Prostate gland (tissue), 2 donors: ENCODE data around the gene KRT6C. TPM values are rescaled to one million over a fixed set of nuclear protein-coding genes. Genes with fewer than 3 reads are reported as not detected.
A peak's percentile ranks its signal among the peaks of the same experiment; 100 is the strongest.

ENCODE experiments used
- DNase-seq: peaks from one replicate; pipeline ENCODE4 v3.0.0-alpha.2; 2019; ENCODE audit warnings: low spot score
- H3K27ac ChIP-seq, 2 donors: fragments of 200-600 bp; sonication (generic); 2 replicates each; pipeline ENCODE4 v1.5.1; 2017 to 2019
- H3K27me3 ChIP-seq: fragments of 200-600 bp; sonication (generic); replicated peaks from 2 replicates; pipeline ENCODE4 v1.5.1; 2019; ENCODE audit not compliant: insufficient read depth
- H3K36me3 ChIP-seq, 2 donors: fragments of 200-600 bp; sonication (generic); 1 replicate in 1 of 2; 2 replicates in 1 of 2; pipeline versions ENCODE4 v1.5.1 to v1.8.1; 2017 to 2019
- H3K4me1 ChIP-seq: fragments of 200-600 bp; sonication (generic); replicated peaks from 2 replicates; pipeline ENCODE4 v1.5.1; 2019
- H3K4me3 ChIP-seq, 2 donors: fragments of 200-600 bp; sonication (generic); 2 replicates each; pipeline ENCODE4 v1.5.1; 2017 to 2019
- H3K9me3 ChIP-seq: fragments of 200-600 bp; sonication (generic); 2 replicates; pipeline ENCODE4 v1.5.1; 2017
- CTCF ChIP-seq, 4 experiments: fragments of 200-600 bp in 2 of 4; fragments of 450-650 bp in 2 of 4; sonication (generic) in 2 of 4; IDR thresholded peaks; 1 replicate in 3 of 4; 2 replicates in 1 of 4; pipeline ENCODE4 v1.5.1; 2016 to 2019; ENCODE audit warnings: antibody characterized with exemption in 4 of 4, mild to moderate bottlenecking in 2 of 4, moderate library complexity in 2 of 4
- POLR2A ChIP-seq: fragments of 450-650 bp; IDR thresholded peaks from one replicate; pipeline ENCODE4 v1.6.1; 2016; ENCODE audit warnings: antibody characterized with exemption, mild to moderate bottlenecking
- POLR2AphosphoS5 ChIP-seq: sonication (generic); formaldehyde crosslinking; IDR thresholded peaks from one replicate; pipeline ENCODE4 v1.6.1; 2017; ENCODE audit warnings: antibody characterized with exemption
- WGBS: methylation state at CpG from one replicate; pipeline ENCODE4 v1.1.5; 2018; 5-methylcytosine and 5-hydroxymethylcytosine counted together
- intact Hi-C: fragments of 100-400 bp; cut with DNase I; formaldehyde crosslinking; loops from one replicate; pipeline ENCODE4 v1.14.2; 2022
- total RNA-seq, 2 donors: library from RNA; depleted of rRNA; stranded (reverse); fragments of >200 nt; gene quantifications; one replicate each; pipeline ENCODE4 v1.1.0, GENCODE V29; 2016

Gene KRT6C
- total RNA-seq, 2 donors from 2014 or later = not detected

DNA sequence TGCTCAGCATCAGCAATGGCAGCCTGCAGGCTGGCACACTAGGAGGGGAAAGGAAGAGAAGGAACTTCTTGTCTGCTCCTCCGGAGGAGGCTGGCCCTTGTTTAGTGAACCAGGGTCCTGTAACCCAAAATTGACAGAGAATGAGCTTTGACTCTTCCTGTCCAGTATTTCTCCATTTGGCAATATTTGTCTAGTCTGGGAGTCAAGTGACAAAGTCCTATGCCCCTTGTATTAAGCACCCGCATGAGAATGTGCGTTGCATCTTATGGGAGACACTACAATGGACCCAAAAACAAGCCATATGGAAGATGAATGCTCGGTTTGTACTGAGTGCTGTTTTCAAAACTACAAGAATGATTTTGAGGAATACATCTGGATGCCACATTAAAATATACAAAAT lies 3.8 kb downstream of the KRT6C start:
- Histone ChIP-seq H3K36me3 (no peaks in the 10 kb centered on the region), H3K27ac (no peak overlapping the region), H3K9me3 (no peaks in the 10 kb centered on the region), H3K4me1 (no peaks in the 10 kb centered on the region), H3K4me3 (no peak overlapping the region), H3K27me3 (no peaks in the 10 kb centered on the region)
- no peak for DNase-seq
- intact Hi-C loops = no loop called here
- TF ChIP-seq CTCF (IDR thresholded peaks at IDR 0.05) (no peak), POLR2AphosphoS5 (no peak), POLR2A (no peak)
- 86% methylated on average over 4 of the region's 4 CpGs for WGBS

DNA sequence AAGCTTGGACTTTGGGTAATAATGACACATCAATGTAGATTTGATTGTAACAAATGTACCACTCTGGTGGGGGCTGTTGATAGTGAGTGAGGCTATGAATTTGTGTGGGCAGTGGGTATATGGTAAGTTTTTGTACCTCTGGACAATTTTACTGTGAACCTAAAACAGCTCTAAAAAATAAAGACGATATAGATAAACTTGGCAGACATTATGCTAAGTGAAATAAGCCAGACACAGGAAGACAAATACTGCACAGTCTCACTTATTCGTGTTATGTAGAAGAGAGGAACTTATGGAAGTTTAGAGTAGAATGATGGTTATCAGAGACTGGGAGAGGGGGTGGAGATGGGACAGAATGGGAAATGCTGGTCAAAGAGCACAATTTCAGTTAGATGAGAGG lies 8.7 kb downstream of the KRT6C start:
- H3K27ac ChIP-seq = no peak overlapping the region
- WGBS = 32% methylated on average over 2 of the region's 2 CpGs
- no peaks in the 10 kb centered on the region for H3K4me1 ChIP-seq
- no peaks in the 10 kb centered on the region for H3K36me3 ChIP-seq
- DNase-seq = no peak
- TF ChIP-seq POLR2AphosphoS5 (no peak), POLR2A (no peak), CTCF (IDR thresholded peaks at IDR 0.05) (no peak)
- H3K27me3 ChIP-seq = no peaks in the 10 kb centered on the region
- no peak overlapping the region for H3K4me3 ChIP-seq
- intact Hi-C loops = no loop called here
- no peaks in the 10 kb centered on the region for H3K9me3 ChIP-seq

DNA sequence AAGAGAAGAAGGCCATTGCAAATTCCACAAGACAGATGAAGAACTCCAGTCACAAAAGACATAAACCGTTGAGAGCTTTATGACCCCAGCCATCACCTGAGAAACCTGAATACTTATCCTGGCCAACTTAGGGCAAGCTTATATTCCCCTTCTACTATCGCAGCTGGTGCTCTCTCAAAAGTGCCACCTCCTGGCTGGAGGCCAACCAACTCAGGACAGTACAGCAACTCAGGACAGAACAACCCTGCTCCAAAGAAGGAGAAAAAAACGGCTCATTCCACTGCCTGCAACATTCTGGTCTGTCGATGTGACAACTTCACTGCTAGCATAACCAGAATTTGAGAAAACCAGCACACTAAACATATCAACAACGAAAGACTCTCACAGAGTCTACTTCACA lies 11.9 kb downstream of the KRT6C start:
- 42% methylated on average over 5 of the region's 5 CpGs for WGBS
- H3K9me3 ChIP-seq = no peaks in the 10 kb centered on the region
- no peak overlapping the region for H3K27ac ChIP-seq
- intact Hi-C loops = no loop called here
- no peak overlapping the region for H3K4me3 ChIP-seq
- no peaks in the 10 kb centered on the region for H3K4me1 ChIP-seq
- TF ChIP-seq POLR2A (no peak), CTCF (IDR thresholded peaks at IDR 0.05) (no peak), POLR2AphosphoS5 (no peak)
- DNase-seq = peak; percentile 19
- no peaks in the 10 kb centered on the region for H3K27me3 ChIP-seq
- H3K36me3 ChIP-seq = no peaks in the 10 kb centered on the region

- Histone ChIP-seq H3K27ac (no peak overlapping the region), H3K27me3 (no peaks in the 10 kb centered on the region), H3K4me1 (no peaks in the 10 kb centered on the region), H3K9me3 (no peaks in the 10 kb centered on the region), H3K4me3 (no peak overlapping the region), H3K36me3 (no peaks in the 10 kb centered on the region)
- intact Hi-C loops = no loop called here
- WGBS = 75% methylated on average over 5 of the region's 5 CpGs
- no peak for TF ChIP-seq CTCF (IDR thresholded peaks at IDR 0.05)
- TF ChIP-seq POLR2AphosphoS5 = no peak
- no peak for TF ChIP-seq POLR2A
- DNase-seq = no peak
Measured at GRCh38 chr12:52458861-52459260, 14.7 kb downstream of the KRT6C start.

- Histone ChIP-seq H3K9me3 (no peaks in the 10 kb centered on the region), H3K4me1 (no peaks in the 10 kb centered on the region), H3K4me3 (no peak overlapping the region), H3K27me3 (no peaks in the 10 kb centered on the region), H3K36me3 (no peaks in the 10 kb centered on the region), H3K27ac (no peak overlapping the region)
- WGBS = 91% methylated on average over 1 of the region's 1 CpG
- intact Hi-C loops = no loop called here
- TF ChIP-seq CTCF (IDR thresholded peaks at IDR 0.05) = no peak
- TF ChIP-seq POLR2A = no peak
- TF ChIP-seq POLR2AphosphoS5 = no peak
- DNase-seq = no peak
Measured at GRCh38 chr12:52455821-52456220, 17.8 kb downstream of the KRT6C start.
